ENCODE data around the gene NKD2. TPM values are rescaled to one million over a fixed set of nuclear protein-coding genes. Genes with fewer than 3 reads are reported as not detected.

NKD2 gene
- polyA plus RNA-seq, 1 donor (not counting 4 experiments of a cell fraction or from before 2014, with no cell fraction given), result not detected

- no peak for DNase-seq (ENCODE audit: low read depth, low spot score)
- Histone ChIP-seq H3K4me2 (ENCODE audit: control insufficient read depth, extremely low read depth, insufficient read depth, low read depth, low read length) (no peak overlapping the region), H2AFZ (ENCODE audit: control insufficient read depth, low read length) (no peak overlapping the region), H3K79me2 (ENCODE audit: control insufficient read depth, insufficient read depth, low read length) (no peaks in the 10 kb centered on the region), H3K27ac (ENCODE audit: control insufficient read depth, insufficient read depth, low read length) (no peak overlapping the region), H3K4me1 (ENCODE audit: control insufficient read depth, extremely low read depth, insufficient read depth, low read length) (no peaks in the 10 kb centered on the region), H3K36me3 (ENCODE audit: control insufficient read depth in 2 of 2, extremely low read depth in 1 of 2, insufficient read depth in 2 of 2, low read length in 2 of 2) (no peaks in the 10 kb centered on the region), H3K9me1 (ENCODE audit: control insufficient read depth, extremely low read depth, insufficient read depth, low read length) (no peaks in the 10 kb centered on the region), H4K20me1 (ENCODE audit: control insufficient read depth, extremely low read depth, insufficient read depth, low read length) (no peaks in the 10 kb centered on the region), H3K9ac (ENCODE audit: control insufficient read depth, extremely low read depth, insufficient read depth, low read length) (no peak overlapping the region), H3K27me3 (ENCODE audit: control insufficient read depth, extremely low read depth, insufficient read depth, low read length) (no peaks in the 10 kb centered on the region), H3K4me3 (ENCODE audit: control insufficient read depth in 2 of 3, extremely low read depth in 1 of 3, insufficient read depth in 2 of 3, low read depth in 1 of 3, low read length in 3 of 3) (no peak overlapping the region), H3K9me3 (ENCODE audit: control insufficient read depth, low read depth, low read length) (no peaks in the 10 kb centered on the region)
- no peak for FAIRE-seq
- dilution Hi-C loops (cut with MboI; ENCODE audit: extremely low pct_ligation_motif_present, low sequenced_read_pairs), result no loop called here
- no peak for TF ChIP-seq EZH2 (IDR thresholded peaks at IDR 0.05; ENCODE audit: low read length)
- TF ChIP-seq CTCF (optimal IDR thresholded peaks at IDR 0.05 in 1 of 3, IDR thresholded peaks at IDR 0.05 in 1 of 3, conservative IDR thresholded peaks at IDR 0.05 in 1 of 3; ENCODE audit: extremely low read depth in 1 of 3, insufficient read depth in 2 of 3, low read length in 3 of 3), result no peak
Measured at GRCh38 chr5:1065891-1066650, 57.5 kb downstream of the NKD2 start.

GRCh38 chr5:1066676-1067075 is 58.1 kb downstream of the NKD2 start:
- H3K27me3 ChIP-seq (ENCODE audit: control insufficient read depth, extremely low read depth, insufficient read depth, low read length), result no peaks in the 10 kb centered on the region
- FAIRE-seq, result no peak
- no peak for TF ChIP-seq EZH2 (IDR thresholded peaks at IDR 0.05; ENCODE audit: low read length)
- no peak for TF ChIP-seq CTCF (optimal IDR thresholded peaks at IDR 0.05 in 1 of 3, IDR thresholded peaks at IDR 0.05 in 1 of 3, conservative IDR thresholded peaks at IDR 0.05 in 1 of 3; ENCODE audit: extremely low read depth in 1 of 3, insufficient read depth in 2 of 3, low read length in 3 of 3)

More at GRCh38 chr5:1066676-1067075, 58.1 kb downstream of the NKD2 start:
- no peaks in the 10 kb centered on the region for H3K9me3 ChIP-seq (ENCODE audit: control insufficient read depth, low read depth, low read length)
- no peaks in the 10 kb centered on the region for H3K4me1 ChIP-seq (ENCODE audit: control insufficient read depth, extremely low read depth, insufficient read depth, low read length)
- H3K4me2 ChIP-seq (ENCODE audit: control insufficient read depth, extremely low read depth, insufficient read depth, low read depth, low read length), result no peak overlapping the region
- no peak overlapping the region for H3K27ac ChIP-seq (ENCODE audit: control insufficient read depth, insufficient read depth, low read length)
- H3K79me2 ChIP-seq (ENCODE audit: control insufficient read depth, insufficient read depth, low read length), result no peaks in the 10 kb centered on the region
- H3K36me3 ChIP-seq (ENCODE audit: control insufficient read depth in 2 of 2, extremely low read depth in 1 of 2, insufficient read depth in 2 of 2, low read length in 2 of 2), result no peaks in the 10 kb centered on the region
- no peaks in the 10 kb centered on the region for H4K20me1 ChIP-seq (ENCODE audit: control insufficient read depth, extremely low read depth, insufficient read depth, low read length)
- H3K9ac ChIP-seq (ENCODE audit: control insufficient read depth, extremely low read depth, insufficient read depth, low read length), result no peak overlapping the region
- H2AFZ ChIP-seq (ENCODE audit: control insufficient read depth, low read length), result no peak overlapping the region
- no peak overlapping the region for H3K4me3 ChIP-seq (ENCODE audit: control insufficient read depth in 2 of 3, extremely low read depth in 1 of 3, insufficient read depth in 2 of 3, low read depth in 1 of 3, low read length in 3 of 3)
- no peaks in the 10 kb centered on the region for H3K9me1 ChIP-seq (ENCODE audit: control insufficient read depth, extremely low read depth, insufficient read depth, low read length)
- dilution Hi-C loops (cut with MboI; ENCODE audit: extremely low pct_ligation_motif_present, low sequenced_read_pairs), result no loop called here
- DNase-seq (ENCODE audit: low read depth, low spot score), result no peak
